ENCODE measurements around the gene AGPAT3. TPM values are rescaled to one million over a fixed set of nuclear protein-coding genes. Genes with fewer than 3 reads are reported as not detected.
A peak's percentile ranks its signal among the peaks of the same experiment; 100 is the strongest.

The AGPAT3 gene
- total and polyA plus RNA-seq, 9 donors, result 11.6 to 42.1 (median 31.9) TPM

DNA sequence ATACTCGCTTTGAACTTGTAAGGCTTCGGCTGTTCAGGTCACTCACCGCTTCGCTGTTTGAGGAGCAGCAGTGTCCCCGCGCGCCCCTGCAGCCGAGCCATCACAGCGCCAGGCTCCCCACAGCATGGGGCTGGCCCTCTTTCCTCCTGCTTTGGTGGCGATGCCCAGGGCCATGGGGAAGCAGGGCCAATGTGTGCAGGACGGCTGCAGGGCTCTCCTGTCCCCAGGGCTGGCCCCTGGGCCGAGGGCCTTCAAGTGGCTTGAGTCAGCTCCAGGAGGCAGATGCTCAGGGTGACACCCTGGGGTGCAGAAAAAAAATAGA is 108.6 kb downstream of the AGPAT3 start:
- no peaks in the 10 kb centered on the region for H3K36me3 ChIP-seq
- WGBS, 3 donors, result 76 to 92% (median 84%) methylated on average over 12 of the region's 12 CpGs
- no peak for TF ChIP-seq EP300 (IDR thresholded peaks at IDR 0.05)
- TF ChIP-seq, protein P1, sequence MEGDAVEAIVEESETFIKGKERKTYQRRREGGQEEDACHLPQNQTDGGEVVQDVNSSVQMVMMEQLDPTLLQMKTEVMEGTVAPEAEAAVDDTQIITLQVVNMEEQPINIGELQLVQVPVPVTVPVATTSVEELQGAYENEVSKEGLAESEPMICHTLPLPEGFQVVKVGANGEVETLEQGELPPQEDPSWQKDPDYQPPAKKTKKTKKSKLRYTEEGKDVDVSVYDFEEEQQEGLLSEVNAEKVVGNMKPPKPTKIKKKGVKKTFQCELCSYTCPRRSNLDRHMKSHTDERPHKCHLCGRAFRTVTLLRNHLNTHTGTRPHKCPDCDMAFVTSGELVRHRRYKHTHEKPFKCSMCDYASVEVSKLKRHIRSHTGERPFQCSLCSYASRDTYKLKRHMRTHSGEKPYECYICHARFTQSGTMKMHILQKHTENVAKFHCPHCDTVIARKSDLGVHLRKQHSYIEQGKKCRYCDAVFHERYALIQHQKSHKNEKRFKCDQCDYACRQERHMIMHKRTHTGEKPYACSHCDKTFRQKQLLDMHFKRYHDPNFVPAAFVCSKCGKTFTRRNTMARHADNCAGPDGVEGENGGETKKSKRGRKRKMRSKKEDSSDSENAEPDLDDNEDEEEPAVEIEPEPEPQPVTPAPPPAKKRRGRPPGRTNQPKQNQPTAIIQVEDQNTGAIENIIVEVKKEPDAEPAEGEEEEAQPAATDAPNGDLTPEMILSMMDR (IDR thresholded peaks at IDR 0.05), result no peak
- no peak for TF ChIP-seq POLR2A (IDR thresholded peaks at IDR 0.05)
- intact Hi-C loops (cut with DNase I), result no loop called here
- H3K4me3 ChIP-seq, result no peak overlapping the region
- H3K9me3 ChIP-seq, result no peaks in the 10 kb centered on the region
- peaks cover 9% of the 10 kb centered on the region for H3K4me1 ChIP-seq (ENCODE audit: insufficient read depth)
- peak overlapping the region in 1 of 2 donors; percentile 58 for H3K27ac ChIP-seq
- H3K27me3 ChIP-seq, result no peaks in the 10 kb centered on the region
- DNase-seq, result no peak

DNA sequence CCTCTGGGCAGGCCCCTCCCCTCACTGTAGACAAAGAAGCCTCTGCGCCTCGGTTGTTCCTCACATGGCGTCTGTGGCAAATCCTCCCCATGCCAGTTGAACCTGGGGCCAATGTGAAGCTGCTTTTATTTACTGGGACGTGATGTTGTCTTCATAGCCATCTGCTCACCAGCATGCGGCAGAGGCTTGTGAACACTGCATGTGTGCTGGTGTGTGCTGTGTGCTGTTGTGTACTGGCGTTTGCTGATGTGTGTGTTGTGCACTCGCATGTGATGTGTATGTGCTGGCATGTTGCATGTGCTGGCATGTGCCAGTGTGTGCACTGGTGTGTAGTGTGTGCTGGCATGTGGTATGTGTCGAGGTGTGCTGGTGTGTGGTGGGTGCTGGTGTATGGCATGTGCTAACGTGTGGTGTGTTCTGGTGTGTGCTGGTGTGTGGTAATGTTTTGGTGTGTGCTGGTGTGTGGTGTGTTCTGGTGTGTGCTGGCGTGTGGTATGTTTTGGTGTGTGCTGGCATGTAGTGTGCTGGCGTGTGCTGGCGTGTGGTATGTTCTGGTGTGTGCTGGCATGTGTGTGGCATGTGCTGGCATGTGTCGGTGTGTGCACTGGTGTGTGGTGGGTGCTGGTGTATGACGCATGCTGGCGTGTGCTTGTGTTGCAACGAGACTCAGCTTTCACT is 109.9 kb downstream of the AGPAT3 start:
- WGBS, 3 donors, result 77 to 78% (median 77%) methylated on average over 14 to 16 of the region's 16 CpGs
- intact Hi-C loops (cut with DNase I), result loop anchor here in 1 of 4 donors (5.0 kb wide), 2 partner anchors 163 to 183 kb away; no protein-coding TSS in a partner anchor
- Histone ChIP-seq H3K4me3 (no peak overlapping the region), H3K36me3 (no peaks in the 10 kb centered on the region), H3K27ac (no peak overlapping the region), H3K27me3 (no peaks in the 10 kb centered on the region), H3K9me3 (no peaks in the 10 kb centered on the region), H3K4me1 (ENCODE audit: insufficient read depth) (peaks cover 9% of the 10 kb centered on the region)
- TF ChIP-seq, protein P1 (IDR thresholded peaks at IDR 0.05), result no peak
- TF ChIP-seq POLR2A (IDR thresholded peaks at IDR 0.05) (no peak), EP300 (IDR thresholded peaks at IDR 0.05) (no peak)
- no peak for DNase-seq

GRCh38 chr21:43975469-43976098 is 110.6 kb downstream of the AGPAT3 start:
- TF ChIP-seq, protein P1 (IDR thresholded peaks at IDR 0.05), result peak; percentile 72 to 85 (median 84)
- TF ChIP-seq EP300 (IDR thresholded peaks at IDR 0.05), result no peak
- no peaks in the 10 kb centered on the region for H3K27me3 ChIP-seq
- no peak overlapping the region for H3K4me3 ChIP-seq
- H3K27ac ChIP-seq, result no peak overlapping the region
- peak; percentile 76 to 91 (median 86) for DNase-seq
- H3K36me3 ChIP-seq, result no peaks in the 10 kb centered on the region
- H3K4me1 ChIP-seq (ENCODE audit: insufficient read depth), result peaks cover 9% of the 10 kb centered on the region
- H3K9me3 ChIP-seq, result no peaks in the 10 kb centered on the region
- intact Hi-C loops (cut with DNase I), result loop anchor here in 1 of 4 donors (5.0 kb wide), 2 partner anchors 163 to 183 kb away; no protein-coding TSS in a partner anchor
- 14 to 17% (median 16%) methylated on average over 24 of the region's 24 CpGs for WGBS, 3 donors

DNA sequence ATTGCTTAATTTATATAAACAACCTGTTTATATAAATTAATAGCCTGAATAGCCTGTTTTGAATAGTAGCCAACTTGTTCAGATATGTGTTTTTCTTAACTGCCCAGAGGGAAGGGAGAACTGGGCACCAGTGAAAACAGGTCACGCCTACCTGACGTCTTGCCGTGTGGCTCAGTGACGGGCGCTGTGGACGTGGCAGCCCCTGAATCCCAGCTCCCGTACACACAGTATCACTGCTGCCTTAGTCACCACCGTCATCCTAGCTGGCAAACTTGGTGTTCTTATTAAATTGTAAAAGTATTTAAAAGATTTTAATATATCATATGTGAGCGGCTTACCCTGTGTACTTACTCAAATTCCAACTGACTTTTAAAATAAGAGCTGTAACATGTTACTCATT is 111.6 kb downstream of the AGPAT3 start:
- Histone ChIP-seq H3K27ac (no peak overlapping the region), H3K4me1 (ENCODE audit: insufficient read depth) (peaks cover 9% of the 10 kb centered on the region), H3K36me3 (no peaks in the 10 kb centered on the region), H3K27me3 (no peaks in the 10 kb centered on the region), H3K4me3 (no peak overlapping the region), H3K9me3 (no peaks in the 10 kb centered on the region)
- no peak for DNase-seq
- TF ChIP-seq EP300 (IDR thresholded peaks at IDR 0.05) (no peak), POLR2A (IDR thresholded peaks at IDR 0.05) (no peak)
- TF ChIP-seq, protein P1 (IDR thresholded peaks at IDR 0.05), result no peak
- intact Hi-C loops (cut with DNase I), result loop anchor here in 1 of 4 donors (5.0 kb wide), 2 partner anchors 164 to 184 kb away; no protein-coding TSS in a partner anchor
- WGBS, 3 donors, result 86 to 87% (median 87%) methylated on average over 9 of the region's 9 CpGs

Measured in ovary (tissue), 9 donors.